Lower leg skin (tissue), 3 donors: ENCODE data around the gene HMGXB3.

ENCODE experiments used
- CTCF ChIP-seq, 3 donors: fragments of 450-650 bp; IDR thresholded peaks; one replicate each; pipeline ENCODE4 v1.5.1; 2016; ENCODE audit warnings: antibody characterized with exemption in 3 of 3, mild to moderate bottlenecking in 3 of 3, moderate library complexity in 2 of 3
- POLR2A ChIP-seq, 2 donors: fragments of 450-650 bp; IDR thresholded peaks; one replicate each; pipeline ENCODE4 v1.6.1; 2016 to 2017; ENCODE audit warnings: antibody characterized with exemption in 2 of 2, mild to moderate bottlenecking in 1 of 2, moderate library complexity in 1 of 2

GRCh38 chr5:150059623-150060022 is 59.1 kb downstream of the HMGXB3 start:
- no peak for TF ChIP-seq CTCF (IDR thresholded peaks at IDR 0.05)
- no peak for TF ChIP-seq POLR2A (IDR thresholded peaks at IDR 0.05)
